Parathyroid adenoma (tissue), 2 donors: Measurements from ENCODE around the gene CAMKMT.

Source experiments
- H2AFZ ChIP-seq: fragments of 300-600 bp; sonication (generic); one replicate; pipeline ENCODE4 v1.7.0; 2017; ENCODE audit warnings: antibody characterized with exemption, mild to moderate bottlenecking
- H3K27ac ChIP-seq: fragments of 300-600 bp; sonication (generic); one replicate; pipeline ENCODE4 v1.7.0; 2017
- H3K27me3 ChIP-seq: fragments of 300-600 bp; sonication (generic); one replicate; pipeline ENCODE4 v1.7.0; 2017; ENCODE audit warnings: low read length; ENCODE audit not compliant: control insufficient read depth, insufficient read depth
- H3K36me3 ChIP-seq: fragments of 300-600 bp; sonication (generic); one replicate; pipeline ENCODE4 v1.7.0; 2017; ENCODE audit warnings: low read length; ENCODE audit not compliant: control insufficient read depth, insufficient read depth
- H3K4me1 ChIP-seq: fragments of 300-600 bp; sonication (generic); one replicate; pipeline ENCODE4 v1.7.0; 2017; ENCODE audit warnings: control low read depth
- H3K4me2 ChIP-seq: fragments of 300-600 bp; sonication (generic); one replicate; pipeline ENCODE4 v1.7.0; 2017; ENCODE audit warnings: low read length
- H3K4me3 ChIP-seq: fragments of 300-600 bp; sonication (generic); one replicate; pipeline ENCODE4 v1.7.0; 2017; ENCODE audit warnings: low read depth, low read length
- H3K79me2 ChIP-seq: fragments of 300-600 bp; sonication (generic); one replicate; pipeline ENCODE4 v1.7.0; 2017; ENCODE audit warnings: control low read depth
- H3K9ac ChIP-seq: fragments of 300-600 bp; sonication (generic); one replicate; pipeline ENCODE4 v1.7.0; 2017; ENCODE audit warnings: mild to moderate bottlenecking
- H3K9me3 ChIP-seq: fragments of 300-600 bp; sonication (generic); one replicate; pipeline ENCODE4 v1.7.0; 2017; ENCODE audit warnings: low read length; ENCODE audit not compliant: control insufficient read depth
- TF ChIP-seq, protein P1 (sequence below): fragments of 300-600 bp; sonication (generic); IDR thresholded peaks from one replicate; pipeline ENCODE4 v1.7.0; 2017; ENCODE audit warnings: antibody characterized with exemption, mild to moderate bottlenecking
- donor health status: primary hyperparathyroidism.

CAMKMT gene

GRCh38 chr2:44785433-44785832, 423.7 kb downstream of the CAMKMT start:
- Histone ChIP-seq H2AFZ (no peak overlapping the region), H3K9me3 (no peaks in the 10 kb centered on the region), H3K36me3 (no peaks in the 10 kb centered on the region), H3K27ac (no peak overlapping the region), H3K9ac (no peak overlapping the region), H3K4me3 (no peak overlapping the region), H3K4me1 (peaks cover 9% of the 10 kb centered on the region), H3K27me3 (no peaks in the 10 kb centered on the region), H3K79me2 (no peaks in the 10 kb centered on the region), H3K4me2 (no peak overlapping the region)
- TF ChIP-seq, protein P1, sequence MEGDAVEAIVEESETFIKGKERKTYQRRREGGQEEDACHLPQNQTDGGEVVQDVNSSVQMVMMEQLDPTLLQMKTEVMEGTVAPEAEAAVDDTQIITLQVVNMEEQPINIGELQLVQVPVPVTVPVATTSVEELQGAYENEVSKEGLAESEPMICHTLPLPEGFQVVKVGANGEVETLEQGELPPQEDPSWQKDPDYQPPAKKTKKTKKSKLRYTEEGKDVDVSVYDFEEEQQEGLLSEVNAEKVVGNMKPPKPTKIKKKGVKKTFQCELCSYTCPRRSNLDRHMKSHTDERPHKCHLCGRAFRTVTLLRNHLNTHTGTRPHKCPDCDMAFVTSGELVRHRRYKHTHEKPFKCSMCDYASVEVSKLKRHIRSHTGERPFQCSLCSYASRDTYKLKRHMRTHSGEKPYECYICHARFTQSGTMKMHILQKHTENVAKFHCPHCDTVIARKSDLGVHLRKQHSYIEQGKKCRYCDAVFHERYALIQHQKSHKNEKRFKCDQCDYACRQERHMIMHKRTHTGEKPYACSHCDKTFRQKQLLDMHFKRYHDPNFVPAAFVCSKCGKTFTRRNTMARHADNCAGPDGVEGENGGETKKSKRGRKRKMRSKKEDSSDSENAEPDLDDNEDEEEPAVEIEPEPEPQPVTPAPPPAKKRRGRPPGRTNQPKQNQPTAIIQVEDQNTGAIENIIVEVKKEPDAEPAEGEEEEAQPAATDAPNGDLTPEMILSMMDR, result no peak

- Histone ChIP-seq H3K4me2 (no peak overlapping the region), H3K9me3 (no peaks in the 10 kb centered on the region), H3K27me3 (no peaks in the 10 kb centered on the region), H3K36me3 (no peaks in the 10 kb centered on the region), H3K4me3 (no peak overlapping the region), H3K79me2 (no peaks in the 10 kb centered on the region), H3K9ac (no peak overlapping the region), H3K4me1 (peaks cover 9% of the 10 kb centered on the region), H3K27ac (no peak overlapping the region), H2AFZ (no peak overlapping the region)
- TF ChIP-seq, protein P1, result no peak
These were observed 424.5 kb downstream of the CAMKMT start for GRCh38 chr2:44786045-44786816.

DNA sequence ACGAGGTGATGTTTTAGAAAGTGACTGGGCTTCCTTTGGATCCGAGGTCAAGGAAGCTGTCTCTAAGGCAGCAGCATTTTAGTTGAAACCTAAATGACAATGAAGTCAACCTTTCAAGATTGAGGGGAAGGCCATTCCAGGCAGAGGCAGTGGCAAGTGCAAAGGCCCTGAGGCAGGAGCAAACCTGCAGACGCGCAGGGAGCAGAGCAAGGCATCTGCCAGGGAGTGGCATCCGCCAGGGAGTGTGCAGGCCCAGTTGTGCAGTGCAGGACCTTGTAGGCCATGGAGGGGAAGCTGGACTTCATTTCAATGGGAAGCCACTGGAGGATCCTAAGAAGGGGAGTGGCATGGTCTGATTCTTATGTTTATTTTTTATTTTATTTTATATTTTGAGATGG, 425.1 kb downstream of the CAMKMT start:
- Histone ChIP-seq H3K4me2 (no peak overlapping the region), H3K27ac (no peak overlapping the region), H3K9ac (no peak overlapping the region), H3K9me3 (no peaks in the 10 kb centered on the region), H3K36me3 (no peaks in the 10 kb centered on the region), H3K79me2 (no peaks in the 10 kb centered on the region), H3K27me3 (no peaks in the 10 kb centered on the region), H3K4me1 (peaks cover 9% of the 10 kb centered on the region), H2AFZ (no peak overlapping the region), H3K4me3 (no peak overlapping the region)
- TF ChIP-seq, protein P1, result no peak

- H3K4me3 ChIP-seq, result no peak overlapping the region
- no peak overlapping the region for H2AFZ ChIP-seq
- no peaks in the 10 kb centered on the region for H3K27me3 ChIP-seq
- no peaks in the 10 kb centered on the region for H3K9me3 ChIP-seq
- no peak overlapping the region for H3K27ac ChIP-seq
- H3K4me2 ChIP-seq, result no peak overlapping the region
- no peaks in the 10 kb centered on the region for H3K36me3 ChIP-seq
- TF ChIP-seq, protein P1, result no peak
- H3K9ac ChIP-seq, result no peak overlapping the region
- peaks cover 9% of the 10 kb centered on the region for H3K4me1 ChIP-seq
- no peaks in the 10 kb centered on the region for H3K79me2 ChIP-seq
These were observed 425.9 kb downstream of the CAMKMT start for GRCh38 chr2:44787663-44788062.

GRCh38 chr2:44789446-44789845, 427.7 kb downstream of the CAMKMT start:
- no peaks in the 10 kb centered on the region for H3K79me2 ChIP-seq
- H3K36me3 ChIP-seq, result no peaks in the 10 kb centered on the region
- H3K27ac ChIP-seq, result no peak overlapping the region
- H3K27me3 ChIP-seq, result no peaks in the 10 kb centered on the region
- no peak overlapping the region for H3K9ac ChIP-seq
- H3K4me3 ChIP-seq, result no peak overlapping the region
- H2AFZ ChIP-seq, result no peak overlapping the region
- peaks cover 9% of the 10 kb centered on the region for H3K4me1 ChIP-seq
- H3K9me3 ChIP-seq, result no peaks in the 10 kb centered on the region
- H3K4me2 ChIP-seq, result no peak overlapping the region
- TF ChIP-seq, protein P1, result no peak
